ENCODE results near the gene ZNF239. TPM values are rescaled to one million over a fixed set of nuclear protein-coding genes. Genes with fewer than 3 reads are reported as not detected.

ZNF239 gene
- total and polyA plus RNA-seq, 2 of the 4 experiments (the other 2 are of a cell fraction) = 7.4 to 12.7 TPM

Other genes with a start within 250 kb of the ZNF239 start
- not detected in 2 replicates for gene FXYD4, start 203.0 kb downstream of the ZNF239 start, total RNA-seq (2012; rRNA removed)
- not detected in 2 replicates for gene FXYD4, start 203.0 kb downstream of the ZNF239 start, polyA plus RNA-seq (2012; rRNA removed)
- gene HNRNPF, start 165.4 kb downstream of the ZNF239 start, total RNA-seq (2012; rRNA removed) = 207 and 276 TPM in 2 replicates
- gene HNRNPF, start 165.4 kb downstream of the ZNF239 start, polyA plus RNA-seq (2012; rRNA removed) = 147 and 169 TPM in 2 replicates
- 2.5 and 2.7 TPM in 2 replicates for gene ZNF487, start 137.5 kb downstream of the ZNF239 start, total RNA-seq (2012; rRNA removed)
- 1.7 TPM in 2 replicates for gene ZNF487, start 137.5 kb downstream of the ZNF239 start, polyA plus RNA-seq (2012; rRNA removed)
- gene ZNF485, start 31.8 kb upstream of the ZNF239 start, total RNA-seq (2012; rRNA removed) = 2.2 and 3.1 TPM in 2 replicates
- gene ZNF485, start 31.8 kb upstream of the ZNF239 start, polyA plus RNA-seq (2012; rRNA removed) = 1.0 and 1.3 TPM in 2 replicates
- gene ZNF32, start 74.3 kb upstream of the ZNF239 start, total RNA-seq (2012; rRNA removed) = 21.4 and 31.2 TPM in 2 replicates
- 26.4 and 30.1 TPM in 2 replicates for gene ZNF32, start 74.3 kb upstream of the ZNF239 start, polyA plus RNA-seq (2012; rRNA removed)

All from IMR-90 (cell line).